ENCODE measurements around the gene SMYD1.

DNA sequence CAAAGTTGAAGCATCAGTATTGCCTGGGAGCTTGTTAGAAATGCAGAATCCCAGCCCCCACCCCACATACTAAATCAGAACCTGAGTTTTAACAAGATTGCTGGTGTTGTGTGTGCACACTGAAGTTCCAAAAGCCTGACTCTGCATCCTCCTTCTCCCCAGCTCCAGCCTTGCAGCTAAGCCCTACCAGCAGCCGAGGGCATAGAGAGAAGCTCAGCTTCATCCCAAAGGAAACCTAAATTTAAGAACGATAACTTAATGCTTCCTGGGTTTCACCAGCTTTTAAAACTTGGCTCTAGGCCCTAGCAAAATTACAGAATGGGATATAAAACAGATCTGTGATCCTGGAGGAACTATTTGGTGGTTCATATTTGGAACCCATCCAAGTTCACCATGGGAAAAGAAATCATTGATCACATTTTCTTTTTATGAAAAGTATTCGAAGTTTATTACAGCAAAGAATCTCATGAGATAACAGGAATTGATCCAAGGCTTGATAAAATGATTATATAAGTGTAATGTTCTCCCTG lies 11.1 kb downstream of the SMYD1 start:
- TF ChIP-seq, protein P1, sequence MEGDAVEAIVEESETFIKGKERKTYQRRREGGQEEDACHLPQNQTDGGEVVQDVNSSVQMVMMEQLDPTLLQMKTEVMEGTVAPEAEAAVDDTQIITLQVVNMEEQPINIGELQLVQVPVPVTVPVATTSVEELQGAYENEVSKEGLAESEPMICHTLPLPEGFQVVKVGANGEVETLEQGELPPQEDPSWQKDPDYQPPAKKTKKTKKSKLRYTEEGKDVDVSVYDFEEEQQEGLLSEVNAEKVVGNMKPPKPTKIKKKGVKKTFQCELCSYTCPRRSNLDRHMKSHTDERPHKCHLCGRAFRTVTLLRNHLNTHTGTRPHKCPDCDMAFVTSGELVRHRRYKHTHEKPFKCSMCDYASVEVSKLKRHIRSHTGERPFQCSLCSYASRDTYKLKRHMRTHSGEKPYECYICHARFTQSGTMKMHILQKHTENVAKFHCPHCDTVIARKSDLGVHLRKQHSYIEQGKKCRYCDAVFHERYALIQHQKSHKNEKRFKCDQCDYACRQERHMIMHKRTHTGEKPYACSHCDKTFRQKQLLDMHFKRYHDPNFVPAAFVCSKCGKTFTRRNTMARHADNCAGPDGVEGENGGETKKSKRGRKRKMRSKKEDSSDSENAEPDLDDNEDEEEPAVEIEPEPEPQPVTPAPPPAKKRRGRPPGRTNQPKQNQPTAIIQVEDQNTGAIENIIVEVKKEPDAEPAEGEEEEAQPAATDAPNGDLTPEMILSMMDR (IDR thresholded peaks at IDR 0.05), result no peak
- TF ChIP-seq POLR2A (IDR thresholded peaks at IDR 0.05) (no peak), POLR2AphosphoS5 (IDR thresholded peaks at IDR 0.05) (no peak)

Data from upper lobe of left lung (tissue), 4 donors.